Measurements from ENCODE around the gene PITX3. TPM values are rescaled to one million over a fixed set of nuclear protein-coding genes. Genes with fewer than 3 reads are reported as not detected.

Gene PITX3
- total RNA-seq, 1 donor from 2014 or later = 1.7 TPM

- Histone ChIP-seq H4K20me1 (ENCODE audit: insufficient read depth, low read length) (peaks cover 57% of the 10 kb centered on the region), H3K4me1 (ENCODE audit: insufficient read depth, low read length) (peaks cover 30% of the 10 kb centered on the region), H3K9me3 (ENCODE audit: insufficient read depth, low read depth, low read length) (no peaks in the 10 kb centered on the region), H3K79me2 (ENCODE audit: insufficient read depth, low read length) (peaks cover 59% of the 10 kb centered on the region), H2AFZ (ENCODE audit: low read depth, low read length) (no peak overlapping the region), H3K27me3 (ENCODE audit: insufficient read depth, low read length) (no peaks in the 10 kb centered on the region), H3K4me3 (ENCODE audit: insufficient read depth, low read depth, low read length) (peak overlapping the region; percentile 95), H3K27ac (ENCODE audit: low read depth, low read length) (peak overlapping the region; percentile 83), H3K4me2 (ENCODE audit: low read length) (peak overlapping the region; percentile 92), H3K36me3 (ENCODE audit: insufficient read depth, low read length) (no peaks in the 10 kb centered on the region), H3K9ac (ENCODE audit: low read length) (peak overlapping the region; percentile 88)
- Mint-ChIP-seq H3K4me3 (ENCODE audit: unreplicated experiment) (peak overlapping the region; percentile 99), H3K9me3 (ENCODE audit: unreplicated experiment) (no peaks in the 10 kb centered on the region), H3K27ac (ENCODE audit: unreplicated experiment) (peak overlapping the region; percentile 82), H3K4me1 (ENCODE audit: low read depth, unreplicated experiment) (peaks cover 22% of the 10 kb centered on the region), H3K27me3 (ENCODE audit: low read depth, unreplicated experiment) (peaks cover 4% of the 10 kb centered on the region), H3K36me3 (ENCODE audit: low read depth, unreplicated experiment) (no peaks in the 10 kb centered on the region)
- DNase-seq (ENCODE audit: low read depth) (peak; percentile 44), FAIRE-seq (no peak)
- TF ChIP-seq EZH2 (IDR thresholded peaks at IDR 0.05; ENCODE audit: insufficient read depth, low read length) (no peak), CTCF (IDR thresholded peaks at IDR 0.05; ENCODE audit: insufficient read depth, low read depth, low read length) (no peak)
These were observed 4.9 kb upstream of the PITX3 start for GRCh38 chr10:102246261-102246660.

- no peaks in the 10 kb centered on the region for H3K9me3 Mint-ChIP-seq (ENCODE audit: unreplicated experiment)
- no peak for DNase-seq (ENCODE audit: low read depth)
These were observed 4.6 kb upstream of the PITX3 start for GRCh38 chr10:102245932-102246251.

More at GRCh38 chr10:102245932-102246251, 4.6 kb upstream of the PITX3 start:
- Histone ChIP-seq H3K4me2 (ENCODE audit: low read length) (peak overlapping the region; percentile 92), H3K9me3 (ENCODE audit: insufficient read depth, low read depth, low read length) (no peaks in the 10 kb centered on the region), H4K20me1 (ENCODE audit: insufficient read depth, low read length) (peaks cover 54% of the 10 kb centered on the region), H3K27me3 (ENCODE audit: insufficient read depth, low read length) (peaks cover 2% of the 10 kb centered on the region), H3K4me1 (ENCODE audit: insufficient read depth, low read length) (peaks cover 30% of the 10 kb centered on the region), H2AFZ (ENCODE audit: low read depth, low read length) (peak overlapping the region; percentile 70), H3K36me3 (ENCODE audit: insufficient read depth, low read length) (no peaks in the 10 kb centered on the region), H3K79me2 (ENCODE audit: insufficient read depth, low read length) (peaks cover 55% of the 10 kb centered on the region), H3K9ac (ENCODE audit: low read length) (peak overlapping the region; percentile 88), H3K4me3 (ENCODE audit: insufficient read depth, low read depth, low read length) (peak overlapping the region; percentile 95), H3K27ac (ENCODE audit: low read depth, low read length) (peak overlapping the region; percentile 83)
- FAIRE-seq = no peak
- no peak for TF ChIP-seq EZH2 (IDR thresholded peaks at IDR 0.05; ENCODE audit: insufficient read depth, low read length)
- TF ChIP-seq CTCF (IDR thresholded peaks at IDR 0.05; ENCODE audit: insufficient read depth, low read depth, low read length) = no peak
- Mint-ChIP-seq H3K4me1 (ENCODE audit: low read depth, unreplicated experiment) (peaks cover 22% of the 10 kb centered on the region), H3K27ac (ENCODE audit: unreplicated experiment) (peak overlapping the region; percentile 82), H3K27me3 (ENCODE audit: low read depth, unreplicated experiment) (peaks cover 6% of the 10 kb centered on the region), H3K4me3 (ENCODE audit: unreplicated experiment) (peak overlapping the region; percentile 99), H3K36me3 (ENCODE audit: low read depth, unreplicated experiment) (no peaks in the 10 kb centered on the region)
